NB4 (cell line): ENCODE data around the gene PDE6G.

Experiments used
- DNase-seq: peaks from one replicate; pipeline ENCODE4 v3.0.0; 2010; ENCODE audit warnings: low read depth
- H3K4me3 ChIP-seq: one replicate; pipeline ENCODE4 v1.5.1; 2011; ENCODE audit warnings: mild to moderate bottlenecking, low read depth, low read length, moderate library complexity
- CTCF ChIP-seq: IDR thresholded peaks from one replicate; pipeline ENCODE4 v1.5.1; 2012; ENCODE audit warnings: low read depth, low read length
- MAX ChIP-seq: IDR thresholded peaks from 2 replicates; pipeline ENCODE4 v1.6.1; 2011; ENCODE audit warnings: low read depth, low read length
- MYC ChIP-seq: IDR thresholded peaks from 2 replicates; pipeline ENCODE4 v1.6.1; 2011; ENCODE audit warnings: low read depth, low read length
- POLR2A ChIP-seq: IDR thresholded peaks from 2 replicates; pipeline ENCODE4 v1.6.1; 2011; ENCODE audit warnings: mild to moderate bottlenecking; ENCODE audit not compliant: insufficient read length; ENCODE audit errors: extremely low read depth

Gene PDE6G

GRCh38 chr17:81615401-81615930, 40.9 kb downstream of the PDE6G start:
- no peak for DNase-seq
- H3K4me3 ChIP-seq = no peak overlapping the region
- no peak for TF ChIP-seq MAX
- TF ChIP-seq POLR2A = no peak
- TF ChIP-seq CTCF = no peak
- TF ChIP-seq MYC = no peak

- DNase-seq = no peak
- no peak for TF ChIP-seq MAX
- TF ChIP-seq CTCF = no peak
- TF ChIP-seq MYC = no peak
These were observed 44.0 kb downstream of the PDE6G start for GRCh38 chr17:81612172-81612970.

GRCh38 chr17:81609541-81610311, 46.6 kb downstream of the PDE6G start:
- DNase-seq = no peak

More at GRCh38 chr17:81612172-81612970, 44.0 kb downstream of the PDE6G start:
- no peak overlapping the region for H3K4me3 ChIP-seq

GRCh38 chr17:81608605-81609004, 47.7 kb downstream of the PDE6G start:
- no peak overlapping the region for H3K4me3 ChIP-seq
- TF ChIP-seq MYC = no peak
- no peak for DNase-seq

More at GRCh38 chr17:81609541-81610311, 46.6 kb downstream of the PDE6G start:
- H3K4me3 ChIP-seq = no peak overlapping the region
- TF ChIP-seq MAX (no peak), MYC (no peak), CTCF (no peak), POLR2A (no peak)

GRCh38 chr17:81608082-81608481, 48.3 kb downstream of the PDE6G start:
- no peak for DNase-seq
- TF ChIP-seq MAX (no peak), POLR2A (no peak), MYC (no peak), CTCF (no peak)
- no peak overlapping the region for H3K4me3 ChIP-seq

GRCh38 chr17:81607431-81607830, 48.9 kb downstream of the PDE6G start:
- no peak for DNase-seq
- no peak overlapping the region for H3K4me3 ChIP-seq
- TF ChIP-seq CTCF = no peak
- TF ChIP-seq MAX = no peak
- TF ChIP-seq POLR2A = no peak
- no peak for TF ChIP-seq MYC
